ENCODE measurements around the gene CDC42.

- TF ChIP-seq POLR2A (IDR thresholded peaks at IDR 0.05; ENCODE audit: low read length) (no peak), GATA1 (IDR thresholded peaks at IDR 0.05; ENCODE audit: low read depth, low read length) (no peak)
These were observed 57.5 kb downstream of the CDC42 start for GRCh38 chr1:22110016-22110415.

All from erythroblast (primary cell).